ENCODE data around the gene GLYR1.

Gene GLYR1

DNA sequence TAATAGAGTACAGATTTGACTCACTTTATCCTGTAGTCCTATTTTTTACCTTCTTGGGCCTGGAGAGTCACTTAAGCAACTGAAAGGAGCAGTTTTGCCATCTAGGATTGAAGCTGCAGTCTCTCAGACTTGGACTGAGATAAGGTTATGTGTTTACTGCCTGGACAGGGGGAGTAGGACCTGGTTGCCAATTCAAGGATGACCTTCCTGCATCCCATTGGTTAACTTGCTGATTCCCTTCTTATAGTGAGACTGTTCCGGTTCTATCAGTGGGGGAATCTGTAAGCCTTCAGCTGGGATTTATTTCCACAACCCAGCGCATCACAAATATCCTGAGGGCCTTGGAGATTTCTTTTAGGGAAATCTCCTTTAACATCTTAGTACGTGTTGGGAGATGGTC is 3.1 kb upstream of the GLYR1 start:
- DNase-seq (ENCODE audit: low read depth in 2 of 2) = no peak

DNA sequence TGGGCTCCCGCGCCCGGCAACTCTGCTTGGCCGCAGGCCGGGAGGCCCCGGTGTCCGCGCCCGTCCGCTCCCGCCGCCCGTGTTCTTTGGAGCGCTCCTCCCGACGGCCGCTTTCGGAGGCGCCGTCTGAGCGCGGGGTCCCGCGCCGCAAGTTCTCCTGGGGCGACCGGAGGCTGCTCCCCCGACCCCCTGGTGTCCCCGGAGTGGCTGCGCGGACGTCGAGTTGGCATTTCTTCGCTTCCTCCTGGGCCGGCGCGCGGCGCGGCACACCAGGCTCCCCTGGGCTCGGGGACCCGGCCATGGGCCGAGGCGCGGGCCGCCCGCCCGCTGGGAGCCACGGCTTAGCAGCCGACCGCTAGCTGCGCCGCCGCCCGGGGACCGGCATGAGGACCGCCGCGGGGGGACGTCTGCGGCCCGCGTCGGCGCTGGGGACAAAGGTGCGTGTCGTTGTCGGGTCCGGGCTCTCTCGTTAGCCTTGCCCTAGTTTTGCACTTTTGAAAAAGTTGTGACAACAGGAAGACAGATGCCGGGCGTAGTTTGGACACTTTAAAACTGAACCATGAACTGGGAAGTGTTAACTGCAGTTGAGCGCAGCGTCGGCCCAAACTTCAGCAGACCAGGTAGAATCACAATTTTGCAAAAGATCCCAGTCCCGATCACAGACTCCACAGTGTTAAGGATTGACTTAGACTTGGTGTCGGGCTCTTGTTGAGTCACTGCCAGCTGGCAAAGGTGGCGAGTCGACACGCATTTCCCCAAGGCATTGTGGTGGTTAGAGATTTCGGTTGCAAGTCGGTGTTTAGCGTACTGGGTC is 893 bp upstream of the GLYR1 start:
- DNase-seq (ENCODE audit: low read depth in 2 of 2) = peak; percentile 19 to 23

DNA sequence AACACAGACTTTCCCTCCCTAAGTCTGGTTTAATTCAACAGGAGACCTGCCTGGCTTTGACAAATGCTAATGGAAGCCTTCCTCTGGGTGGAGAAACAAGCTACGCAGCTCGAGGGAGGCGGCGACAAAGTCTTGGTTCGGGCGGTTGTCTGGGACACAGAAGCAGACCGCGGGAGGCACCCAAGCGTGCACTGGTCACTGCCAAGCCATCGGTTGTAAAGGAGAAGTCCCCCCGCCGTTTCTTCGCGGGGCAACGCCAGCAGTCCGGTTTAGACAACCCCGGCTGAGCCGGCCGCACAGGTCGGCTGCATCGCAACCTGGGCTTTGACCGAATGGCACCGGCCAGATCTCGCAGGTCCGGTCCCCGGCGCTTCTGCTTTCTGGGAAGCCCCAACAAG is 586 bp downstream of the GLYR1 start:
- DNase-seq (ENCODE audit: low read depth in 2 of 2) = peak; percentile 7 to 15

DNA sequence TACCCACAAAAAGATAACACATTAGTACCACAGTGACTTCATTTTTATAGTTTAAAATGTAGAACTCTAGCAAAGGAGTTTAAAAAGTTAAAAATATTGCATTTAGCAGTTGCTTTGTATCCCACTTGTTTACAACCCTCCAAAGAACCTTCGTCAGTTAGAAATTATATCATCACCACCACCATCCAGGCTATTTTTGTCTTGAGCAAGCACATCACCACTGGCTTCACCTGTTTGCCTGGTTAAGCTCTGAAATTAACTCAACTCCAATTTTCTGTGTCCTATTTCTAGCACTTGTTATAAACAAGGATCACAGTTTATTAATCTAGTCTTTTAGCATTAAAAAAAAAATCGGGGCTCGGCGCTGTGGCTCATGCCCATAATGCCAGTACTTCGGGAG is 6.1 kb downstream of the GLYR1 start:
- DNase-seq (ENCODE audit: low read depth in 2 of 2) = no peak

DNA sequence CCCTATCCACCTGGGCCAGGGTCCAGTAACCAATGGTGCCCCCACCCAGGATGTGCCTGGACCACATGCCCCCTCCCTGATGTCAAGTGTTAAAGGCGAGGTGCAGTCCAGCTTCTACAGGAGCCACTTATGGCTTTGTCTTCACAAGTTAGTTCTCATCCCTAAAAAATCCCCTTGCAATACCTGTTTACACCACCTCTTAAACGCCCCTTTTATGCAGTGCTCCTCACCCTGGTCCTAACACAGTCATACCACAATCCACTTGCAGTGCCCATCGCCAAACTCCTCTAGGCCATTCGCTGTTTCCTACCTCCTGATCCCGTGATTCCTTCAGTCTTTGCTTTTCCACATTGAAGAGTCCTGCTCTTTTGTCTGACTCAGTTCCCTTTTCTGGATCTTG is 7.1 kb downstream of the GLYR1 start:
- DNase-seq (ENCODE audit: low read depth in 2 of 2) = no peak

DNA sequence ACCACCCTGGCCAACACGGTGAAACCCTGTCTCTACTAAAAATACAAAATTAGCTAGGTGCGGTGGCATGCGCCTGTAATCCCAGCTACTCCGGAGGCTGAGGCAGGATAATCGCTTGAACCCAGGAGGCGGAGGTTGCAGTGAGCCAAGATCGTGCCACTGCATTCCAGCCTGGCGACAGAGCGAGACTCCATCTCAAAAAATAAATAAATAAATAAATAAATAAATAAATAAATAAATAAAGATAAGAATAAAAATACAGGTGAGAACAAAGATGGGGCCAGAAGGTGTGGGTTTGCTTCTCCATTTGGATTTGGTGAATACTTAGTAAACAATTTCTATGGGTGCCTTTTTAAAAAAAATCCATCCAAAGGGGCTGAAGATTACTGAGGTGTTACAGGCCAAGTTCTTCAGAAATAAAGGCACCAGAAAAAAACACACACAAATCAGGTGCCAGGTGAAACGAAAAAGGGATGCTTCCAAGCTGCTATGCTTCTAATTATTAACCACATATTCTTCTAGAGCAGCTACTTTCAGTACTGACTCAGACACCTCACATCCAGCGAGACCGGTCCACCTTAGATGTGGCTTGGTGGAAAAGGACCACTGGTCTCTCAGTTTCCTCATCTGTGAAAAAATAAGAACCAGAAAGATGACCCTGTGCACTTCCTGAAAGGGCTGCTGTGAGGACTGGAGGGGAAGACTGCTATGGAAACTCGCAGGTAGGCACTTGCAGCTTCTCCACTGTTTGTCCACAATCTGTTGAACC is 9.2 kb downstream of the GLYR1 start:
- no peak for DNase-seq (ENCODE audit: low read depth in 2 of 2)

DNA sequence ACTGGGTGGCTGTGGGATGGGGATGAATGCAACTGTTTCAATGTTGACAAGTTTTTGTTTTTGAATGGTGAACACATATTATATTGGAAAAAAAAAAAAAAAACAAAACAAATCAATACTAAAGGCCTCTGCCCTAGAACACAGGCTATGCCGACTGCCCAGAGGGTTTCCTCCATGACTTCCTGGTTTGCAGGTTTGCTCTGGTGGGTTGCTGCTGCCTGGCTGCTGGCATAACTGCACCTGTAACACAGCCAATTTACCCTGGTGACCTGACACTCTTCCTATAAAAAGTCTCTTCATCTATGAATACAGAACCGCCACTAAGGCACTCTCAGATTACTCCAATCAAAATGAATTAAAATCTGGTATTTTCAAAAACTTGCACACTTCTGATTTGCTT is 10.4 kb downstream of the GLYR1 start:
- DNase-seq (ENCODE audit: low read depth in 2 of 2) = no peak

DNA sequence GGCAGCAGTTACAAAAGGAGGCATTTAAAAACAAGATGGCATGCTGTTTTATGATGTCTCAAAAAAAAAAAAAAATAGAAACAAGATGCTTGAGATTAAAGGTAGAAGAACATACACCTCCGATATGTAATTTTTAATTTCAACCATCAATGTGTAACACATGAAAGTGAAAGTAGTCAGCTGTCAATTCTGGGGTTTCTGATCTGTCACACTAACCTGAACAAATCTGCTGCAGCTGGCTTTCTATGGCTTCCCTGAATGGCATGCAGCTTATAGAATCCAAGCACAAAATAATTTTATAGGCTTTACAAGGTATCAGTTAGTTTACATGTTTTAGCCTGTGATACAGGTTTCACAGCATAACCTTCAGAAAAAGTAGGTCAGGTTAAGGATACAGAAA is 13.5 kb downstream of the GLYR1 start:
- DNase-seq (ENCODE audit: low read depth in 2 of 2) = no peak

DNA sequence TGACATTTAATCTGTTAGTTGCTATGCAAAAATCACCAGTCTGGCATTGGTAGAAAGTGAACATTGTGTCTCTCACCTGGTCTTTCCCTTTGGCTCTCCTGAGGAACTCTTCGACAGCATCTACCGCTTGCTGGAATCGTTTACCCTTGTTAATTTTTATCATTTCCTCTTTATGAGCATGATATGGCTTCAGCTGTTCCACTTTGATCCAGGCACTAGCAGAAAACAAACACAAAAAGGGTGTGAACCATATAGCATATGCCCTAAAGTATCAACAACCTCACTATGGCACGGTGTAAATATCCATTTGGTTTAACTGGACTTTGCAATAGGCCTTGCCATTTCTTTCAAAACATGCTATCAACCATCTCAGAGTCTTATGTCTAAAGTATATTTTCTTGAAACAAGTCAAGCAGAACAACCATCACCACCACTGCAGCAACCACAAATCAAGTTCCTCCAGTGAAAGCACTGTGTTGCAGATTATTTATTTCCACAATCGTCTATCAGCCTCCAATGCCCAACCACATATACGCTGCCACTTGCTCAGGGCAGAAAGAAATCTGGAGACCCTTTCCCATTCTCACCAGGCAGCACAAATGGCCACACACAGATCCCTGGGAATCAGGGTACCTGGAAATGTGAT is 14.3 kb downstream of the GLYR1 start:
- DNase-seq (ENCODE audit: low read depth in 2 of 2) = no peak

DNA sequence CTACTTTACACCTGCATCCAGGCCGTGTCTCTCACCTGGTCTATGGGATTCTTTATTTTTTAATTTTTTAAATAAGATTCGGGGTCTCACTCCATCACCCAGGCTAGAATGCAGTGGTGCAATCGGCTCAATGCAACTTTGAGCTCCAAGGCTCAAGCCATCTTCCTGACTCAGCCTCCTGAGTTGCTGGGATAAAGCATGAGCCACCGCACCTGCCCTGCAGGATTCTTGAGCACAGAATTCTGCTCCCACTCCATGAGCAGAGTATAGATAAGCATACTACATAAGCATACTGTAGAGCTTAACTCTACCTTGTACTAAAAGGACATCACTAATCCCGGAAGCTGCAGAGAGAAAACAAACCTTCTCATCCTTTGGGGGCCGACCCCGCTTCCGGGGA is 15.5 kb downstream of the GLYR1 start:
- no peak for DNase-seq (ENCODE audit: low read depth in 2 of 2)

DNA sequence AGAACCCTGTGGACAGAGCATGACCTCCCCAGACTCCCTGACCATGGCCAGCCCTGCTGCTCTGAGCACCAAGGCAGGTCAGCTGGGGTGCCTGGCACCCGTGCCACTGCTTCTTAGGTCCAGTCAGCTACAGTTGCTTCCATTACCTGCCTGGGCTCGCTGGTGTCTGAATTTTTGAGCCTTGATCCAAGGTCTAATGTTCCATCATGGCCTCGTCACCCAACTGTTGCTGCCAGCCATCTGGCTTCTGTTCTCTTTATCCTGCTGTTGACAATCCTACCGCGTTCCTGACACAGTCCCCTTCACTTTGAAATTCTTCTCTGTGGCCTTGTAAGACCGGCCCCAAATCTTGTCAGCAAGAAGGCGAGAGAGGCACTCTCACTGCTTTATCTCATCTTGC is 16.7 kb downstream of the GLYR1 start:
- no peak for DNase-seq (ENCODE audit: low read depth in 2 of 2)

DNA sequence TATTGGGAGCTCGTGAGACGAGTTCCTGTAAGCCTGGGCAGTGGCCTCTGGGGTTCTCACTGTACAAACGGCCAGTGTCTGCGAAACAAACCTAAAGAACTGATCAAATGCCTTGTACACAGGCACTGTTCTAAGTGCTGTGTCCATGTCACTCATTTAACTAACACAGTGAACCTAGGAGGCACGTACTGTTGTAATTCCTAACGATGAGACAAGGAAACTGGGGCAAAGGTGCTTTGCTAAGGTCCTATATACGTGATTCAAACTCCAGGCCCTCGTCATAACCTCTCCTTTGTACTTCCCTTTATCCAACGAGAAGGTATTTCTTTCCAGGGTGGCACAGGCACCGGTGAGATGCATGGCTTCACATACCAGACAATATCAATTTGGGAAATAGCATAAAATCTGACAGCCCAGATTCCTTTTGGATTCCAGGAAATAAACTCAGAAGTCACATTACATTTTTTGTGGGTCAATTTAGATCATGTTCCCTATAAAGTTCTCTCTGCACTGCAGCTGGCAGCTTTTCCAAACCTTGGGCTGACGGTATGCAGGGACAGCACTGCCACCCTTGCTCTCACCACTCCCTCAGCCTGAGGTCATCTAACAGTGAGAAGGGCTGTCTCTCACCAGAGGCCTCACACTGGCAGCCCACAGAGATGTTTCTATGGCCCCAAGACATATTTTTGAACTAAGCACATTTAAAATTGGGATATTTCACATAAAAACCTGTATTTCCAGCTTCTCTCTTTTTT is 18.3 kb downstream of the GLYR1 start:
- DNase-seq (ENCODE audit: low read depth in 2 of 2) = no peak

DNA sequence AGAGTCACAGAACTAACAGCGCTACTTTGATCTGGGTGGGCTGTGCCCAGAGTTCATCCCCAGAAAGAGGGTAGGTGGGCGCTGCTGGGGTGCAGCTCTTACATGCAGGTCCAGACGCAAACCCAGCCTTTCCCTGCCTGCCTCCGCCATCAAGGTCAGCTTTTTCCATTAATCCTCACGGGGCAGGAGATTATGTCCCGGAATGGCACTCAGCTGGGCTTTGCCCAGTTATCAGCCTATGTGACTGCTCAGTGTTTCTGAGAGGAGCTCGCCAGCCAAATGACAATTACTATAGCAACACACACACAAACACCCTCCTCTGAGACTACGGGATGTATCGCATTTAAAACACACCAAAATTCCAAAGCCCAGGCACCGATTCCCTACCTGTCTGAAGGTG is 20.1 kb downstream of the GLYR1 start:
- DNase-seq (ENCODE audit: low read depth in 2 of 2) = no peak

DNA sequence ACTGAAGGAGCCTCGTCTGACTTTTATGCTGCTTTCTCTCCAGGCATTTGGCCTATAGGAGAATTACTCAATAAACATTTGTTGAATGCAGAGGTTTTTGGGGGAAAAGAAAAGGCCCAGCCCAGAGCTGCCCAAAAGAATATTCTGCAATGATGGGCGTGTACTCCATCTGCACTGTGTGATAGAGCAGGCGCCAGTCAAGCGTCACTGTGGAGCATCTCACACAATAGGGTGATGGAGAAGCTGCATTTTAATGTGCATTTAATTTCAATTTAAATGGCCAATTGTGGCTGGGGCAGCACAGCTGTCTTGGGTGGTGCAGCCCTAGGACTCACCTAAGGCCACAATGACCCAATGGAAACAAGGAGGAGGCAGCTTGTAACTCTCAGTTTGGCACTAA is 20.6 kb downstream of the GLYR1 start:
- no peak for DNase-seq (ENCODE audit: low read depth in 2 of 2)

DNA sequence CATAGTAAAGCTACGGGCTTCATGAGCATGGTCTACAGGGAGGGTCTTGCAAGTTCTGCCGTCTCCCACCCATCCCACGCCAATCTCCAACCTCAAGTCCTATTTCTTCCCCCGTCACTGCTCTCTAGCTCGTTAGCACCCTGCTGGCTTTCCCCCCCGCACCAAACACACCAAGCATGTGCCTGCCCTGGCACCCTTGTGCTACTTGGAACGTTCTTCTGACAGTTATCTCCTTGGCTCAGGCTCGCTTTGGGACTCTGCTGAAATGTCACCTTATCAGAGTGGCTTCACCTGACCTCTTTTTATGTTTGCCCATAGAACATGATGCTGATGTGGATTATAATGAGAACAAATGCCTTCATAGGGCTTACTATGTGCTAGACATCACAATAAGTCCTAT is 21.9 kb downstream of the GLYR1 start:
- DNase-seq (ENCODE audit: low read depth in 2 of 2) = no peak

DNA sequence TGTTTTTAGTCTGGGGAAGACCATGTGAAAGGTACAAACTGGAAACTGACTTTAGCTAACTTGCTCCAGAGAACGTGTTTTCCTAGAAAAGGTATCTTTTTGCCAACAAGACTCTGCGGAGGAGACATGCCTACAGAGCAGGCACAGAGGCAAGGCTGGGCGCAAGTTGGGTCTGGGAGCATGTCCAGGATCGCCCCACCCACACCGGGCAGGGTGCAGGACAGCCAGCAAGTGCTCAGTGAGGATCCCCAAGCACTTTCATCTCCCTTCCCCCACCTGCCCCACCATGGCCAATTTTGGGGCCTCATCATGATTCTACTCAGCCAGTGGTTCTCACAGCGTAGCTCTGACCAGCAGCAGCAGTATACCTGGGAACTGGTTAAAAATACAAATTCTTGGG is 26.4 kb downstream of the GLYR1 start:
- no peak for DNase-seq (ENCODE audit: low read depth in 2 of 2)

DNA sequence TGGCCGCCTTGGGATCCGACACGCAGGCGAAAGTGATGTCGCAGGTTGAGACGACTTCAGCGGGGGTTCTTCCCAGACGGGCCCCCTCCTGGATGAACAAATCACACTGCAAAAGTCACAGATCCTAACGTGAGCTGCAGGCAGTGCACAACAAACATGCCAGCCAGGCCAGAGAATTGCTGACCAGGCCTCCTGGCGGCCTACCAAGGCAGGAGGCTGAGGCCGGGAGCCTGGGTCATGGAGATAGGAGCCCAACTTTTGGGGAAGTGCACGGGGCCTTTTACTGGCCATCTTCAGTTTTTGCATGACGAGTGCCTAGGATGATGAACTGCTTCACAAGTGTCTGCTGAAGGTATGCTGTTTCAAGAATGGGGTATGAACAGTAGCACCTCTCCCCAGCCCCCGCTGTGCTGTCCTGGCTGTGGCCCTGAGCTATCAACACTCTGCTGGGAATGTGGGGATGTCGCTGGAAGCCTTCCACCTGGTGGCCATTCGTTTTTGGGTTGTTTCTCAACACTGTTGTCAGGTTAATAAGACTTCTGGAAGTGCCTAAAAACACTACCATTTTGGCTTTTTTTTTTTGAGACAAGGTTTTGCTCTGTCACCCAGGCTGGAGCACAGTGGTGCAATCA is 32.4 kb downstream of the GLYR1 start:
- DNase-seq (ENCODE audit: low read depth in 2 of 2) = no peak

DNA sequence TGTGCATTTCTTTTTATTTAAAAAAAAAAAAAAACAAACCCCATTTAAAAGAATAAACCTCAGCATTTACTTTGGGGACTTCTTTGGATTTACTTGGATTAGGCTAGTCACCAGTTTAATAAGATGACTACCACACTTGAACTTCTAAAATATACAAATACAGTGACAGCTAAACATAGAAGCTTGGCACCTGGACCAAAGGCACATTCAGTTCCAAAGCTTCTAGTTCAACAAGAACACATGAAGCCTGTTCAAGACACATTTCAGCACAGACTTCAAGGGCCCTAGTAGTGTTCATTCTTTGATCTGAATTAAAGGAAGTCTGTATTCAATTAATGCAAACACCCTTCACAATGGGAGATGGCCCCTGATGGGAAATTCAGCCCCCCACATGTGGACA is 33.0 kb downstream of the GLYR1 start:
- no peak for DNase-seq (ENCODE audit: low read depth in 2 of 2)

DNA sequence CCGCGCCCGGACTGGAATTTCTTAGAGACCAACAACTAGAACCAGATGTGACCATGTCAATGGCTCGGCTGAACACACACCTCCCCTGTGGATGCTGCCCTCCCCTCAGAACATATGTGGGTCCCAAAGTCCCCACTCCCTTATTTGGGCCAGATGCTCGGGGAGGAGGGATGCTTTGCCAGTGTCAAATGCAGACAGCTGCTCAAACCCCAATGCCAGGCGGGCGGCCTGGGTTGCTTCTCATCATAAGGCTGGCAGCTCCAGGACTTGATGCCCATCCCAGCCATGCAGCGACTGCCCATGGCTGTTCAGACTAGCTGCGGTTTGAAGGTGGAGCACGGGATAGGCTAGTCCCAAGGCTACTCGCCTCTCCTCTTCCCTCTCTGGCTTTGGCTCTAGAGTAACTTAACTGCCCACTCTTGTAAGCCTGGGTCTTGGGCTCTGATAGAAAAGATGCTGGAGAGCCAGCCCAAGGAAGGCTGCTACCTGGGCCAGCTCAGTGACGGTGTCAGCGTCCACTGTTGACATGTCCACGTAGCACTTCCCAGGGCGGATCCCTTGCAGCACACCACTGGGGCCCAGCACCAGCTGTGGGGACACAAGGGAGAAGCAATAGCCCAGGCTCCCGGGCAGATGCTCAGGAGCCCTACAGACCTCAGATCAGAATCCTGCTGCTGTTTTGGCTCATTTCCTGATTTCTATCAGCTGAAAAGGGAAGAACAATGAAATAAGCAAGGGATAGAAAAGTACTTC is 33.7 kb downstream of the GLYR1 start:
- DNase-seq (ENCODE audit: low read depth in 2 of 2) = no peak

DNA sequence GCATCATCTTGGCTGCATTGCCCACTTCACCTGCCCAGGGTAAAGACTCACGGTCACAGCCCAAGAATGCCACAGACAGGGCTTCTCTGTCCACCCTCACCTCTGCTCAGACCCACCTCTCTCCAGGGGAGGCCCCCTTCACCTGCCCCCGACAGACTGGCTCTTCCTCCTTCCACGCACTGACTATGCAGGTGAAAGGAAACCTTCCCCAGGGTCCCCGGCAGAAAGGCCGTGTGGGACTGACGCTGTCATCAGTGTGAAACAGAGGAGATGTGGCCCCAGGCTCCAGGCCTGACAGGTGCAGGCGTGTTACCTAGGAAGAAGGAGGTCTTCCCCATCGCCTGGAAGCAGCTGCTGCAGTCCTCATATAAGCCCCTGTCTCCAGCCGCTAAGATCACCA is 35.3 kb downstream of the GLYR1 start:
- DNase-seq (ENCODE audit: low read depth in 2 of 2) = no peak

DNA sequence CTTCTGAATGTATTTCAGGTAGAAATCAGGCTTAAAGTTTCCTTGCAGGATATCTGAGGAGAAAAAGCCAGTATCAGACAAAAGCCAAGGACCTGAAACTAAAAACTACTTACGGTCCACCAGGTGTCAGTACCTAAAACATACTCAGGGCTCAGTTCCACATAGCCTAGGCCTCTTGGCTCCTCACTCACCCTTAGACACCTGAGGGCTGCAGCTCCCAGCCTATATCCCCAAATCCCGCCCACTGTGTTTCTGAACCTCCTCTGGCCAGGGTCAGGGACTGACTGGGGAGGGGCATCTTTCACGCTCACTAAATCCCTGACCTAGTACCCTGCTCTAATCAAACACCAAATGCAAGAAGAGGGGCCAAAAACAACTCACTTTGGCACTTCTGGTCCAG is 35.8 kb downstream of the GLYR1 start:
- DNase-seq (ENCODE audit: low read depth in 2 of 2) = no peak

Measured in stimulated activated CD4-positive, alpha-beta T cell treated with anti-CD3 and anti-CD28 coated beads, Interleukin-4, amount 100 ng/mL, for 48 hours (primary cell).